GM23338 (cell line): Measurements from ENCODE around the gene IFNE. TPM values are rescaled to one million over a fixed set of nuclear protein-coding genes. Genes with fewer than 3 reads are reported as not detected.

ENCODE experiments used
- JUNB ChIP-seq: IDR thresholded peaks from one replicate; pipeline ENCODE4 v1.6.1; 2016; ENCODE audit warnings: antibody characterized with exemption; ENCODE audit not compliant: unreplicated experiment
- NANOG ChIP-seq: IDR thresholded peaks from 2 replicates; pipeline ENCODE4 v1.6.1; 2016; ENCODE audit warnings: antibody characterized with exemption, borderline replicate concordance
- POLR2AphosphoS5 ChIP-seq: IDR thresholded peaks from 2 replicates; pipeline ENCODE4 v1.6.1; 2016; ENCODE audit warnings: antibody characterized with exemption, low read depth
- ZNF114 ChIP-seq: fragments of 250-450 bp; sonication (Bioruptor Pico); IDR thresholded peaks from 2 replicates; pipeline ENCODE4 v1.5.0; 2020; ENCODE audit warnings: mild to moderate bottlenecking, moderate library complexity
- ZNF331 ChIP-seq: fragments of 250-450 bp; sonication (Bioruptor Pico); IDR thresholded peaks from 2 replicates; pipeline ENCODE4 v1.5.0; 2020; ENCODE audit warnings: low read depth, mild to moderate bottlenecking, moderate library complexity
- polyA plus RNA-seq: library from polyadenylated mRNA; unstranded; fragments of >200 nt; fragmentation: Nextera tagmentation; extraction: Ambion mirVana; gene quantifications from 2 replicates; pipeline ENCODE4 v1.2.1, GENCODE V29; 2016
- total RNA-seq: library from RNA; depleted of rRNA; stranded (reverse); fragments of >200 nt; shearing (Covaris generic); gene quantifications from 2 replicates; pipeline ENCODE4 v1.2.3, GENCODE V29; 2014
- TF ChIP-seq, protein P1 (sequence below): fragments of 250-450 bp; sonication (Bioruptor Pico); IDR thresholded peaks from 2 replicates; pipeline ENCODE4 v1.5.0; 2020; ENCODE audit warnings: mild to moderate bottlenecking, moderate library complexity
- TF ChIP-seq, protein P2 (sequence below), 2 experiments: fragments of 200-600 bp in 1 of 2; sonication (generic) in 1 of 2; conservative IDR thresholded peaks; 2 replicates each; pipeline versions ENCODE4 v1.5.1 to v1.6.1; 2016 to 2017; ENCODE audit warnings: antibody characterized with exemption in 2 of 2, low read depth in 2 of 2, mild to moderate bottlenecking in 2 of 2, moderate library complexity in 1 of 2
- TF ChIP-seq, protein P3 (sequence below): IDR thresholded peaks from one replicate; pipeline ENCODE4 v1.6.1; 2018; ENCODE audit warnings: antibody characterized with exemption; ENCODE audit not compliant: unreplicated experiment

Gene IFNE
- total and polyA plus RNA-seq, 2 experiments from 2014 or later, result 0.21 TPM; not detected in 1

DNA sequence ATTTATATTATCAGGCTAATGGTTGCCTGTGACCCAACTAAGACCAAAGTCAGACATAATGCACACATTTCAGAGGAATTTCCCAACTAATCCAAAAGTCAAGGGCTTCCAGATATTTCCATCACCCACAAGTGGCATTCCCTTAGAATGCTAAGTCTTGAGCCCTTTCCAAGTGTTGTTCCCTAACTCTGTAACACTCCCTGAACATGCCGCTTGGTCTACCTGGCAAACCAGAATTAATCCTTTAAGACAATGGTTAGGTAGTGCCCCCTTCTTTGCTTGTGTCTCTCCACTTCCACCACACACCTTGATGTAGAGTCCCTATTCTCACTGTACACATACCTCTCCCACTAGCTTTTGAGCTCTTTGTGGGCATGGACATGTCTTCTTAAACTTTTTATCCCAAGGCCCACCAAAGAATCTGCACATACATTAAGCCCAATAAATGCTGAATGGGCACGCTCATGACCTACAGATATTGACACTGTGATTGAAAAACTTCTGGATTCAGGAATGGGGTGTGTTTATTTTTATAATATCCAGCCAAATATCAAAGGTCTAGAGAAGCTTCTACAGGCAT is 37.8 kb upstream of the IFNE start (continued):
- TF ChIP-seq, protein P1, sequence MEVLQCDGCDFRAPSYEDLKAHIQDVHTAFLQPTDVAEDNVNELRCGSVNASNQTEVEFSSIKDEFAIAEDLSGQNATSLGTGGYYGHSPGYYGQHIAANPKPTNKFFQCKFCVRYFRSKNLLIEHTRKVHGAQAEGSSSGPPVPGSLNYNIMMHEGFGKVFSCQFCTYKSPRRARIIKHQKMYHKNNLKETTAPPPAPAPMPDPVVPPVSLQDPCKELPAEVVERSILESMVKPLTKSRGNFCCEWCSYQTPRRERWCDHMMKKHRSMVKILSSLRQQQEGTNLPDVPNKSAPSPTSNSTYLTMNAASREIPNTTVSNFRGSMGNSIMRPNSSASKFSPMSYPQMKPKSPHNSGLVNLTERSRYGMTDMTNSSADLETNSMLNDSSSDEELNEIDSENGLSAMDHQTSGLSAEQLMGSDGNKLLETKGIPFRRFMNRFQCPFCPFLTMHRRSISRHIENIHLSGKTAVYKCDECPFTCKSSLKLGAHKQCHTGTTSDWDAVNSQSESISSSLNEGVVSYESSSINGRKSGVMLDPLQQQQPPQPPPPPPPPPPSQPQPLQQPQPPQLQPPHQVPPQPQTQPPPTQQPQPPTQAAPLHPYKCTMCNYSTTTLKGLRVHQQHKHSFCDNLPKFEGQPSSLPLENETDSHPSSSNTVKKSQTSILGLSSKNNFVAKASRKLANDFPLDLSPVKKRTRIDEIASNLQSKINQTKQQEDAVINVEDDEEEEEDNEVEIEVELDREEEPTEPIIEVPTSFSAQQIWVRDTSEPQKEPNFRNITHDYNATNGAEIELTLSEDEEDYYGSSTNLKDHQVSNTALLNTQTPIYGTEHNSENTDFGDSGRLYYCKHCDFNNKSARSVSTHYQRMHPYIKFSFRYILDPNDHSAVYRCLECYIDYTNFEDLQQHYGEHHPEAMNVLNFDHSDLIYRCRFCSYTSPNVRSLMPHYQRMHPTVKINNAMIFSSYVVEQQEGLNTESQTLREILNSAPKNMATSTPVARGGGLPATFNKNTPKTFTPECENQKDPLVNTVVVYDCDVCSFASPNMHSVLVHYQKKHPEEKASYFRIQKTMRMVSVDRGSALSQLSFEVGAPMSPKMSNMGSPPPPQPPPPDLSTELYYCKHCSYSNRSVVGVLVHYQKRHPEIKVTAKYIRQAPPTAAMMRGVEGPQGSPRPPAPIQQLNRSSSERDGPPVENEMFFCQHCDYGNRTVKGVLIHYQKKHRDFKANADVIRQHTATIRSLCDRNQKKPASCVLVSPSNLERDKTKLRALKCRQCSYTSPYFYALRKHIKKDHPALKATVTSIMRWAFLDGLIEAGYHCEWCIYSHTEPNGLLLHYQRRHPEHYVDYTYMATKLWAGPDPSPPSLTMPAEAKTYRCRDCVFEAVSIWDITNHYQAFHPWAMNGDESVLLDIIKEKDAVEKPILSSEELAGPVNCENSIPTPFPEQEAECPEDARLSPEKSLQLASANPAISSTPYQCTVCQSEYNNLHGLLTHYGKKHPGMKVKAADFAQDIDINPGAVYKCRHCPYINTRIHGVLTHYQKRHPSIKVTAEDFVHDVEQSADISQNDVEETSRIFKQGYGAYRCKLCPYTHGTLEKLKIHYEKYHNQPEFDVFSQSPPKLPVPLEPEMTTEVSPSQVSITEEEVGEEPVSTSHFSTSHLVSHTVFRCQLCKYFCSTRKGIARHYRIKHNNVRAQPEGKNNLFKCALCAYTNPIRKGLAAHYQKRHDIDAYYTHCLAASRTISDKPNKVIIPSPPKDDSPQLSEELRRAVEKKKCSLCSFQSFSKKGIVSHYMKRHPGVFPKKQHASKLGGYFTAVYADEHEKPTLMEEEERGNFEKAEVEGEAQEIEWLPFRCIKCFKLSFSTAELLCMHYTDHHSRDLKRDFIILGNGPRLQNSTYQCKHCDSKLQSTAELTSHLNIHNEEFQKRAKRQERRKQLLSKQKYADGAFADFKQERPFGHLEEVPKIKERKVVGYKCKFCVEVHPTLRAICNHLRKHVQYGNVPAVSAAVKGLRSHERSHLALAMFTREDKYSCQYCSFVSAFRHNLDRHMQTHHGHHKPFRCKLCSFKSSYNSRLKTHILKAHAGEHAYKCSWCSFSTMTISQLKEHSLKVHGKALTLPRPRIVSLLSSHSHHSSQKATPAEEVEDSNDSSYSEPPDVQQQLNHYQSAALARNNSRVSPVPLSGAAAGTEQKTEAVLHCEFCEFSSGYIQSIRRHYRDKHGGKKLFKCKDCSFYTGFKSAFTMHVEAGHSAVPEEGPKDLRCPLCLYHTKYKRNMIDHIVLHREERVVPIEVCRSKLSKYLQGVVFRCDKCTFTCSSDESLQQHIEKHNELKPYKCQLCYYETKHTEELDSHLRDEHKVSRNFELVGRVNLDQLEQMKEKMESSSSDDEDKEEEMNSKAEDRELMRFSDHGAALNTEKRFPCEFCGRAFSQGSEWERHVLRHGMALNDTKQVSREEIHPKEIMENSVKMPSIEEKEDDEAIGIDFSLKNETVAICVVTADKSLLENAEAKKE, result no peak
- TF ChIP-seq JUNB, result no peak
- TF ChIP-seq, protein P2, sequence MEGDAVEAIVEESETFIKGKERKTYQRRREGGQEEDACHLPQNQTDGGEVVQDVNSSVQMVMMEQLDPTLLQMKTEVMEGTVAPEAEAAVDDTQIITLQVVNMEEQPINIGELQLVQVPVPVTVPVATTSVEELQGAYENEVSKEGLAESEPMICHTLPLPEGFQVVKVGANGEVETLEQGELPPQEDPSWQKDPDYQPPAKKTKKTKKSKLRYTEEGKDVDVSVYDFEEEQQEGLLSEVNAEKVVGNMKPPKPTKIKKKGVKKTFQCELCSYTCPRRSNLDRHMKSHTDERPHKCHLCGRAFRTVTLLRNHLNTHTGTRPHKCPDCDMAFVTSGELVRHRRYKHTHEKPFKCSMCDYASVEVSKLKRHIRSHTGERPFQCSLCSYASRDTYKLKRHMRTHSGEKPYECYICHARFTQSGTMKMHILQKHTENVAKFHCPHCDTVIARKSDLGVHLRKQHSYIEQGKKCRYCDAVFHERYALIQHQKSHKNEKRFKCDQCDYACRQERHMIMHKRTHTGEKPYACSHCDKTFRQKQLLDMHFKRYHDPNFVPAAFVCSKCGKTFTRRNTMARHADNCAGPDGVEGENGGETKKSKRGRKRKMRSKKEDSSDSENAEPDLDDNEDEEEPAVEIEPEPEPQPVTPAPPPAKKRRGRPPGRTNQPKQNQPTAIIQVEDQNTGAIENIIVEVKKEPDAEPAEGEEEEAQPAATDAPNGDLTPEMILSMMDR (conservative IDR thresholded peaks at IDR 0.05; ENCODE audit: low read depth in 2 of 2), result no peak
- TF ChIP-seq POLR2AphosphoS5, result no peak
- TF ChIP-seq, protein P3, sequence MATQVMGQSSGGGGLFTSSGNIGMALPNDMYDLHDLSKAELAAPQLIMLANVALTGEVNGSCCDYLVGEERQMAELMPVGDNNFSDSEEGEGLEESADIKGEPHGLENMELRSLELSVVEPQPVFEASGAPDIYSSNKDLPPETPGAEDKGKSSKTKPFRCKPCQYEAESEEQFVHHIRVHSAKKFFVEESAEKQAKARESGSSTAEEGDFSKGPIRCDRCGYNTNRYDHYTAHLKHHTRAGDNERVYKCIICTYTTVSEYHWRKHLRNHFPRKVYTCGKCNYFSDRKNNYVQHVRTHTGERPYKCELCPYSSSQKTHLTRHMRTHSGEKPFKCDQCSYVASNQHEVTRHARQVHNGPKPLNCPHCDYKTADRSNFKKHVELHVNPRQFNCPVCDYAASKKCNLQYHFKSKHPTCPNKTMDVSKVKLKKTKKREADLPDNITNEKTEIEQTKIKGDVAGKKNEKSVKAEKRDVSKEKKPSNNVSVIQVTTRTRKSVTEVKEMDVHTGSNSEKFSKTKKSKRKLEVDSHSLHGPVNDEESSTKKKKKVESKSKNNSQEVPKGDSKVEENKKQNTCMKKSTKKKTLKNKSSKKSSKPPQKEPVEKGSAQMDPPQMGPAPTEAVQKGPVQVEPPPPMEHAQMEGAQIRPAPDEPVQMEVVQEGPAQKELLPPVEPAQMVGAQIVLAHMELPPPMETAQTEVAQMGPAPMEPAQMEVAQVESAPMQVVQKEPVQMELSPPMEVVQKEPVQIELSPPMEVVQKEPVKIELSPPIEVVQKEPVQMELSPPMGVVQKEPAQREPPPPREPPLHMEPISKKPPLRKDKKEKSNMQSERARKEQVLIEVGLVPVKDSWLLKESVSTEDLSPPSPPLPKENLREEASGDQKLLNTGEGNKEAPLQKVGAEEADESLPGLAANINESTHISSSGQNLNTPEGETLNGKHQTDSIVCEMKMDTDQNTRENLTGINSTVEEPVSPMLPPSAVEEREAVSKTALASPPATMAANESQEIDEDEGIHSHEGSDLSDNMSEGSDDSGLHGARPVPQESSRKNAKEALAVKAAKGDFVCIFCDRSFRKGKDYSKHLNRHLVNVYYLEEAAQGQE, result no peak
- TF ChIP-seq NANOG, result no peak
- no peak for TF ChIP-seq ZNF331 (CRISPR knock-in tag)
- TF ChIP-seq ZNF114 (CRISPR knock-in tag), result no peak
